Measurements from ENCODE around the gene WTIP. TPM values are rescaled to one million over a fixed set of nuclear protein-coding genes. Genes with fewer than 3 reads are reported as not detected.

Gene WTIP
- total and polyA plus RNA-seq, 2 of the 13 experiments (the other 11 are each of a cell fraction or from before 2014, with no cell fraction given): 15.0 to 18.1 TPM

- TF ChIP-seq NFAT5 (CRISPR knock-in tag; IDR thresholded peaks at IDR 0.05) (no peak), SNAPC4 (CRISPR knock-in tag; IDR thresholded peaks at IDR 0.05) (no peak), FOSL1 (CRISPR knock-in tag; IDR thresholded peaks at IDR 0.05; ENCODE audit: borderline replicate concordance) (no peak), CBFB (CRISPR knock-in tag; IDR thresholded peaks at IDR 0.05) (no peak), ZNF207 (IDR thresholded peaks at IDR 0.05; ENCODE audit: borderline replicate concordance) (no peak), SMARCC2 (IDR thresholded peaks at IDR 0.05) (no peak), ZBTB43 (CRISPR knock-in tag; conservative IDR thresholded peaks at IDR 0.05) (no peak), EP300 (IDR thresholded peaks at IDR 0.05; ENCODE audit: low read depth in 2 of 2, low read length in 2 of 2) (peak in 1 of 2 experiments; percentile 32; a peak in 1 of 4 replicates), EP300 (CRISPR knock-in tag; IDR thresholded peaks at IDR 0.05; ENCODE audit: borderline replicate concordance) (no peak), SOX13 (IDR thresholded peaks at IDR 0.05) (no peak), SOX13 (CRISPR knock-in tag; conservative IDR thresholded peaks at IDR 0.05 in 1 of 2, IDR thresholded peaks at IDR 0.05 in 1 of 2) (0 out of 4 replicates have a peak, but pooled peaks of 1 of the 2 experiments have one; percentile 15), RFX5 (IDR thresholded peaks at IDR 0.05; ENCODE audit: low read depth, low read length) (no peak), ZZZ3 (CRISPR knock-in tag; IDR thresholded peaks at IDR 0.05; ENCODE audit: borderline replicate concordance) (no peak), POGK (CRISPR knock-in tag; conservative IDR thresholded peaks at IDR 0.05) (no peak), MAX (IDR thresholded peaks at IDR 0.05) (peak; percentile 72)
Measured at GRCh38 chr19:34503531-34504272, 22.1 kb downstream of the WTIP start (continued).
